Measurements from ENCODE around the gene CSNK1D.

Gene CSNK1D

GRCh38 chr17:82226809-82227628 lies 46.5 kb downstream of the CSNK1D start:
- DNase-seq: no peak

- DNase-seq: no peak
Measured at GRCh38 chr17:82226146-82226808, 47.2 kb downstream of the CSNK1D start.

- DNase-seq: no peak
Measured at GRCh38 chr17:82225368-82226029, 48.0 kb downstream of the CSNK1D start.

GRCh38 chr17:82224666-82225065 lies 48.8 kb downstream of the CSNK1D start:
- no peak for DNase-seq

DNA sequence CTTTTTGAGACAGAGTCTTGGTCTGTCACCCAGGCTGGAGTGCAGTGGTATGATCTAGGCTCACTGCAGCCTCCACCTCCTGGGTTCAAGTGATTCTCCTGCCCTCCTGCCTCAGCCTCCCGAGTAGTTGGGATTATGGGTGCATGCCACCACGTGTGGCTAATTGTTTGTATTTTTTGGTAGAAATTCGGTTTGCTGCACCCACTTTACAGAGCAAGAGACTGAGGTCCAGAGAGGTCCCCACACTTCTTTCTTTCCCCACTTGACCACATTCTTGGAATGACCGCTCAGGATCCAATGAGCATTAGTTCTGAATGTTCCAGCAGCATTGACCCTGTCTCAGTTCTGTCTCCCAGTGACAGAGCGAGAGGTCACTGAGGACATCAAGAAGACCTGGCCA lies 50.0 kb downstream of the CSNK1D start:
- no peak for DNase-seq

- no peak for DNase-seq
Measured at GRCh38 chr17:82222816-82223215, 50.7 kb downstream of the CSNK1D start.

DNA sequence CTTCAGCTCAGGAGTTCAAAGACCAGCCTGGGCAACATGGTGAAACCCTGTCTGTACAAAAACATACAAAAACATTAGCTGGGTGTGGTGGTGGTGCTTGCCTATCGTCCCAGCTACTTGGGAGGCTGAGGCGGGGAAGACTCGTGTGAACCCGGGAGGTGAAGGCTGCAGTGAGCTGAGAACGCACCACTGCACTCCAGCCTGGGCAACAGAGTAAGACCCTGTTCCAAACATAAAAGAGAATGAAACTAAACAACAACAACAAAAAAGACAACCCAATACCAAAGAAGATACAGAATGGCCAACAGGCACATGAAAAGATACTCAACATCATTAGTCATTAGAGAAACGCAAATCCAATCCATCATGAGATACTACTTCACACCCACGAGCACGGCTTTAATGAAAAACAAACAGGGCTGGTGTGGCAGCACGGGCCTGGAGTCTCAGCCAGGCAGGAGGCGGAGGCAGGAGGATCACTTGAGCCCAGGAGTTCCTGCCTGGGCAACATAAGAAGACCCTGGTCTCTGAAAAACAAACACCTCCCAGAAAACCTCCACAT lies 52.1 kb downstream of the CSNK1D start:
- no peak for DNase-seq

DNA sequence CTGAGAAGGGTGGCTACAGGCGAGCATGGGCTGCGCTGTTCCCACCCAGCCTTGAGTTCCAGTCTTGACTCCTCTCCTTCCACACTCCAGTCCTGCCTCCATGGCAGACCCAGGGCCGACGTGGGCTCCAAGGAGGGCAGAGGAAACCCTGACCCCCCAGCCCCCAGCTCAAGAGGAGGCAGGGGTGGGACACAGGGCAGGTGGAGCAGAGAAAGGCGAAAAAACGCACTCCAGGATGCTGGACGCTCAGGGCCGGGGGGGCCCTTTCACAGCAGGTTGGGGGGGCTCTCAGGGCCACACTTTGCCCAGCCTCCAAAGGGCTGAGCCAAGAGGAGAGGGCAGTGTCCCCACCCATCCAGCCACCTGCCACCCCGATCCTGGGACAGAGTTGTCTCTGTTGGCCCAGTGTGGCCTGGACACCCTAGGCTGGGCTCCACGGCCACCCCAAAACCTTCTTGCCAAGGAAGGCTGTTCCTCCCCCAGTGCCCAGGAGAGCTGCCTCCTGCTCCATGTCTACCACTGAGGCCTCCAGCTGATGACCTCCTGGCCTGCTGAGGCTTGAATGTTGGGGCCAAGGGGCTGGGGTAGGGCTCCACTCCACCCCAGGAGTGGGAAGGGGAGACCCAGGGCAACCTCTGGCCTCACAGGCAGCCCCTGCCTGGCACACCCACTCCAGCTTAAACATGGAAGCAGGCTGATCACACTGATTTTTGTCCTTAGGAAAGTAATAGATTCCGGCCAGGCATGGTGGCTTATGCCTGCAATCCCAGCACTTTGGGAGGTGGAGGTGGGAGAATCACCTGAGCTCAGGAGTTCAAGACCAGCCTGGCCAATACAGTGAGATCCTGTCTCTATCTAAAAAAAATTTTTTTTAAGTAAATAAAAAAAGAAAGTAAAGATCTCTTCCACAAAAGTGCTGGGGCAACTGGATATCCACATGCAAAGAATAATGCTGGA lies 53.5 kb downstream of the CSNK1D start:
- no peak for DNase-seq

DNA sequence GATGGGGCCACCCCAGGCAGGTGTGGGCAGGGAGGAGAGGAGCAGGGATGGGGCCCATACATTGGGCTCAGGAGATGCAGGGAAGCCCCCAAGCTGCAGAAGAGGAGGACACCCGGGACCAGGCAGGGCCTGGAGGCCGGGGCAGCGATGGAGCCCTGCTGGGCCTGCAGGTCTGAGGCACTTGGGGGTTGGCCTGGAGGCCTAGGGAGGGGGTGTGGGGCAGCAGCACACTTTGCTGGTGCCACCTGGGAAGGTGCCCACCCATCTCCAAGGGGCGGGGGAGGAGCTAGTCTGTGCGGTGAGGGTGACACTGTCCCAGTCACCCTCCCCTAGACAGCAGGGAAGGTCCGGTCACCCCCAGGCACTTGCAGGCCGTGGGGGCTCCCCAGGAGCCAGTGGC lies 54.4 kb downstream of the CSNK1D start:
- no peak for DNase-seq

- no peak for DNase-seq
Measured at GRCh38 chr17:82218349-82219075, 55.0 kb downstream of the CSNK1D start.

DNA sequence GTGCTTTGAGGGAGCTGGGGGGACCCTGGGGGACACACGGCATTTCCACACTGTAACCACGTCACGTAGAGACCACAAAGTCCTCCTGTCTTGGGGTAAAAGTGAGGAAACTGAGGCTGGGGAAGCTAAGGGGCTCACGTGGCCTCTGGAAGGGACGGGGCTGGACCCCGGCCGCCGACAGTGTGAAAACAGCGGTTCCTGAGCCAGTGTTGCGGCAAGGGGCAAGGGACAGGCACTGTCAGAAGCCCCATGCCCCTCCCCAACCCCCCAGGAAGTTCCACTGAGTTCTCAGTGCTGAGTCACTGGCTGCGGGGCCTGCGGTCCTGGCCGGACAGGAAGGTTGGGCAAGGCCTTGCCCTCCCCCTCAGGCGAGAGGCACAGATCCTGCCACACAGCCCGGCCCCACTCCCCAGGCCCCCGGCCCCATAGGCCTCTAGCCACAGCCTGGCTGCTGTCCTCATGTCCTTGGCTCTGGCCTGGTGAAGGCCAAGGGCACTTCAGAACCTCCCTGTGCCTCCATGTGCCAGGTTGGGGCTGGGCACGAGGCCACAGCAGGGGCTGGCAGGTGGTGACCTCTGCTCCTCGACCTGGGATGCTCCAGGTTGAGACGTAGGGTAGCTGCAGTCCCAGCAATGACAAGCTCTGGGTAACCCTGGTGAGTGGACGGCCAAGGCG lies 55.8 kb downstream of the CSNK1D start:
- DNase-seq: no peak

DNA sequence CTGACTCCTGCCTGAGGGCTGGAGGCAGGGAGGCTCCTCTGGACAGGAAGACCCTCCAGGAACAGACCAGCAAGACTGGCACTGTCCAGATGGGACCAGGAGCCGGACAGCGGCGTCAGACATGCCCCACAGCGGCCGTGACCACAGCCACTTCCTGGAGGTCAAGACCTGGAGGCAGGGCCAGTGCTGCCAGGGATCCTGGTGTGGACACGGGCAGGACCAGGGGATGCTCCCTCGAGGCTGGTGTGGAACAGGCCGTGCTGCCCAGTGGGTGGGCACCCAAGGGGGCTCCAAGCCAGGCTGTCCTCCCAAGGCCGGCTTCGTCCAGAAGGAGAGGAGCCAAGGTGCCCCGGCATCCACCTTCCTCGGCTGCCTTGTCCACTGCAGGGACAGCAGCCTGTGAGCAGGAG lies 56.4 kb downstream of the CSNK1D start:
- no peak for DNase-seq

- peak in 1 of 2 donors; percentile 48 for DNase-seq
Measured at GRCh38 chr17:82216301-82217119, 57.0 kb downstream of the CSNK1D start.

DNA sequence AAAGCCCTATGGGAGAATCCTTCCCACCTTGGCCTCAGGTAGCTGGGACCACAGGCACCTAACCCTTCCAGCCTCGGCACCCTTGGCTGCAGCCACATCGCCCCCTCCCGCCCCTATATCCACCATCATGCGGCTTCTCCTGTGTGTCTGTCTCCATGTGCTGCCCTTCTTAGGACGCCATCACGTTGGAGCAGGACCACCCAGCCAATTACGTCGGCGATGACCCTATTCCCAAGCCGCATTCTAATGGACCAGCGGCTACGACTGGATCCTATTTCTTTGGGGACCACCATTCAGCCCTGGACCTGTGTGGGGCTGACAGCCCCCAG lies 57.6 kb downstream of the CSNK1D start:
- DNase-seq: no peak

DNA sequence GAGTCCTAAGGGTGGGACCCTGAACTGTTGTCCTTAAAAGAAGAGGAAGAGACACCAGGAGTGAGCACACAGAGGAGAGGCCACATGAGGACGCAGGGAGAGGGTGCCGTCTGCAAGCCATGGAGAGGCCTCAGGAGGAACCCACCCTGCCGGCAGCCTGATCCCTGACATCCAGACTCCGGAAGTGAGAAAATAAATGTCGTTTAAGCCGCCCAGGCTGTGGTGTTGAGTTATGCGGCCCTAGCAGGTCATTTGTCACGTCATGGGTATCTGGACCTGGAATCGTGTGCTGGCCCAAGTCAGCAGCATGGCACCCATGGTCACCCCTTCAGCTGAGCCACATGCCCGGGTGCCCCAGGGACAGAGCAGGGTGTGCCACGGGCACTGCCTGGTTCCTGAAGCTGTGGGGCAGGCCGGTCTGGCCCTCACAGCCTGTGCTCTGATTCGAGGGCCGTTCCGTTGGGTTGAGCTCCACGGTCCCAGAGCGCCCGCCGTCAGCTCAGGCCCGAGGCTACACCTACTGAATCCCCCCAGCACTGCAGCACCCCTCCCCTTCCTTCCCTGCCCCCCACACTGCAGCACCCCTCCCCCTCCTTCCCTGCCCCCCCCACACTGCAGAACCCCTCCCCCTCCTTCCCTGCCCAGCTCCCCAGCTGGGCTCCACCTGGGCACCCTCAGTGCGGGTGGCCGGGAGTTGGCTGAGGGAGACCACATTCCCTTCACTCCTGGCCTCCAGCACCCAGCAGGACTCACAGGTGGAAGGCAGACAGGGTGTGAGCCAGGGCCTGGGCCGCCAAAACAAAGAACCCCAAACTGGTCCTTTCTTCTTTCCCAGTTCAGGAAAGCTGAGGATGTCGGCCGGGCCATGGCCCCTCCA lies 58.2 kb downstream of the CSNK1D start:
- no peak for DNase-seq

DNA sequence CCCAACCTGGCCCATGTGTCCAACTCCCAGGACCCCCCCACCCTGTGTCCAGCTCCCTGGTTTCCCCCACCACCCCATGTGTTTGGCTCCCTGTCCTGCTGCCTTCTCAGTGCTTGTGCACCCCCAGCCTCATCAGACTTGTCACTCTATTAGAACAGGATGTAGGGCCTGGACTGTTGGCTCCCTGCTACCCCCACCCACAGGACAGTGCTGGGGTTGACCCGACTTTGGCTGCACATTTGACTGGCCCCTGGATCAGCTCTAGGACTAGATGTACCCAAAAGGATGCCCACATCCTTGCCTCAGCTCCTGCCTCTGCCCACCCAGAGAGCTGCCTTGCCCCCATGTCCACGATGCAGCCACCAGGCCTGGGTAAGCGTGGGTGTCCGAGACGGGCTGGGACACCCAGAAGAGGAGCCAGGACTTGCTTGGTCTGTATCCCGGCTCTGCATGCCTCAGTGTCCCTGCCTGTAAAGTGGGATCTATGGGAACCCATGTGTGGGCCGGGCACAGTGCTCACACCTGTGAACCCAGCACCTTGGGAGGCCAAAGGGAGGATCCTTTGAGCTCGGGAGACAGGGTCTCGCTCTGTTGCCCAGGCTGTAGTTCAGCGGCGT lies 59.4 kb downstream of the CSNK1D start:
- DNase-seq: no peak

DNA sequence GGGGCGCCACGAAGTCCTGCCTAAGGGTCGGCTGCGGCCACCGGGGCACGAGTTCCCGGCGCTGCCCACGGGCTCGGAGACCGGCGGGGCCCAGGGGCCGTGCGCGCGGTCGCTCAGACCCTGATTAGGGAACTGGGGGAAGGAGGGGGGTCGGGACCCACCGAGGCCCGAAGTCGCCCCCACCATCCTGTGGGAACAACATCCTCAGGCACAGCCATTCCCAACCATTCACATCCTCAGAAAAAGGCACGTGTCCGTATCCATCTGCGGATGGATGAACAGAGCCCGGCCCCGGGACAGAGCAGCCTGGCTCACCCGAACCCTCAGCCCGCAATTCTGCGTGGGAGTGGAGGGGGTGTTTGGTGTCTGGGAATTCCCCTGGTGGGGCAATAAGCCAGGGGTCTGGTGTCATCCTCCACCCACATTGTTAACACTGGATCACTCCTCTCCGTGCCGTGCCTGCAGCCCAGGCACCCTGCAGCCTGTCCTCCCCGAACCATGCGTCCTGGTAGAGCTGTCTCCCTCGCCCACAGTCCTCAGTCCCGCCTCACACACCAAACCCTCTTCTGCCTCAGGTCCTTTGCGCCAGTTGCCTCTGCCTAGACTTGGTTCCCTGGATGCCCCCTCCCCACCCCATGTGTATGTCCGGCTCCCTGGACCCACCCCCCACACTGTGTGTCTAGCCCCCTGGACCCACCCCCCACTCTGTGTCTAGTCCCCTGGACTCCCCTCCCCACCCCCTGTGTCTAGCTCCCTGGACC lies 60.1 kb downstream of the CSNK1D start:
- DNase-seq: peak; percentile 67 to 72

All from stimulated activated CD4-positive, alpha-beta T cell treated with anti-CD3 and anti-CD28 coated beads, Interleukin-2, amount 100 ng/mL, for 24 hours (primary cell).